Esophagus muscularis mucosa (tissue), 4 donors: Measurements from ENCODE around the gene F12. TPM values are rescaled to one million over a fixed set of nuclear protein-coding genes. Genes with fewer than 3 reads are reported as not detected.

Experiments
- DNase-seq: peaks from one replicate; pipeline ENCODE4 v3.0.0-alpha.2; 2017; ENCODE audit errors: extremely low spot score
- H3K27ac ChIP-seq, 4 donors: fragments of 200-600 bp; sonication (generic); replicated peaks in 1 of 4; 1 replicate in 3 of 4; 2 replicates in 1 of 4; pipeline ENCODE4 v1.5.1; 2016 to 2019; ENCODE audit warnings: mild to moderate bottlenecking in 1 of 4
- H3K27me3 ChIP-seq, 4 donors: fragments of 200-600 bp; sonication (generic); one replicate each; pipeline versions ENCODE4 v1.5.1 to v1.6.0; 2016 to 2019
- H3K36me3 ChIP-seq, 4 donors: fragments of 200-600 bp; sonication (generic); one replicate each; pipeline ENCODE4 v1.5.1; 2016 to 2019
- H3K4me1 ChIP-seq, 4 donors: fragments of 200-600 bp; sonication (generic); one replicate each; pipeline ENCODE4 v1.5.1; 2016 to 2019
- H3K4me3 ChIP-seq, 4 donors: fragments of 200-600 bp; sonication (generic); 1 replicate in 2 of 4; 2 replicates in 2 of 4; pipeline ENCODE4 v1.5.1; 2016 to 2019; ENCODE audit warnings: mild to moderate bottlenecking in 4 of 4, moderate library complexity in 1 of 4
- H3K9me3 ChIP-seq, 4 donors: fragments of 200-600 bp; sonication (generic); 1 replicate in 3 of 4; 2 replicates in 1 of 4; pipeline ENCODE4 v1.5.1; 2016 to 2019
- EP300 ChIP-seq: sonication (generic); formaldehyde crosslinking; IDR thresholded peaks from one replicate; pipeline ENCODE4 v1.6.1; 2017; ENCODE audit warnings: antibody characterized with exemption
- POLR2A ChIP-seq: fragments of 450-650 bp; IDR thresholded peaks from one replicate; pipeline ENCODE4 v1.6.1; 2017; ENCODE audit warnings: antibody characterized with exemption, moderate library complexity, mild to moderate bottlenecking, low read depth
- POLR2AphosphoS5 ChIP-seq, 2 donors: sonication (generic); formaldehyde crosslinking; IDR thresholded peaks; one replicate each; pipeline ENCODE4 v1.6.1; 2017; ENCODE audit warnings: antibody characterized with exemption in 2 of 2
- WGBS: methylation state at CpG from one replicate; pipeline ENCODE4 v1.1.5; 2018; 5-methylcytosine and 5-hydroxymethylcytosine counted together
- intact Hi-C: fragments of 100-400 bp; cut with DNase I; formaldehyde crosslinking; loops from one replicate; pipeline ENCODE4 v1.15.1; 2023
- total RNA-seq, 4 donors: library from RNA; depleted of rRNA; stranded (reverse); fragments of >200 nt; gene quantifications; one replicate each; pipeline versions ENCODE4 v1.1.0 to v1.2.1, GENCODE V29; 2016
- TF ChIP-seq, protein P1 (sequence below), 3 experiments: fragments of 200-600 bp in 2 of 3; fragments of 450-650 bp in 1 of 3; sonication (generic) in 2 of 3; IDR thresholded peaks; one replicate each; pipeline ENCODE4 v1.5.1; 2017 to 2019; ENCODE audit warnings: antibody characterized with exemption in 3 of 3, mild to moderate bottlenecking in 2 of 3, moderate library complexity in 1 of 3

Gene F12
- total RNA-seq, 4 donors from 2014 or later: 0.17 TPM; not detected in 3

- no peak for DNase-seq
- intact Hi-C loops: no loop called here
- 47% methylated on average over 4 of the region's 5 CpGs for WGBS
- peak overlapping the region; percentile 34 to 58 (median 42) for H3K4me3 ChIP-seq
- H3K4me1 ChIP-seq: peaks cover 17 to 32% (median 22%) of the 10 kb centered on the region in 4 donors
- H3K27me3 ChIP-seq: no peaks in the 10 kb centered on the region
- no peaks in the 10 kb centered on the region for H3K9me3 ChIP-seq
- no peak for TF ChIP-seq POLR2AphosphoS5 (IDR thresholded peaks at IDR 0.05)
- no peak for TF ChIP-seq POLR2A
- no peak for TF ChIP-seq EP300
- TF ChIP-seq, protein P1, sequence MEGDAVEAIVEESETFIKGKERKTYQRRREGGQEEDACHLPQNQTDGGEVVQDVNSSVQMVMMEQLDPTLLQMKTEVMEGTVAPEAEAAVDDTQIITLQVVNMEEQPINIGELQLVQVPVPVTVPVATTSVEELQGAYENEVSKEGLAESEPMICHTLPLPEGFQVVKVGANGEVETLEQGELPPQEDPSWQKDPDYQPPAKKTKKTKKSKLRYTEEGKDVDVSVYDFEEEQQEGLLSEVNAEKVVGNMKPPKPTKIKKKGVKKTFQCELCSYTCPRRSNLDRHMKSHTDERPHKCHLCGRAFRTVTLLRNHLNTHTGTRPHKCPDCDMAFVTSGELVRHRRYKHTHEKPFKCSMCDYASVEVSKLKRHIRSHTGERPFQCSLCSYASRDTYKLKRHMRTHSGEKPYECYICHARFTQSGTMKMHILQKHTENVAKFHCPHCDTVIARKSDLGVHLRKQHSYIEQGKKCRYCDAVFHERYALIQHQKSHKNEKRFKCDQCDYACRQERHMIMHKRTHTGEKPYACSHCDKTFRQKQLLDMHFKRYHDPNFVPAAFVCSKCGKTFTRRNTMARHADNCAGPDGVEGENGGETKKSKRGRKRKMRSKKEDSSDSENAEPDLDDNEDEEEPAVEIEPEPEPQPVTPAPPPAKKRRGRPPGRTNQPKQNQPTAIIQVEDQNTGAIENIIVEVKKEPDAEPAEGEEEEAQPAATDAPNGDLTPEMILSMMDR (IDR thresholded peaks at IDR 0.05): no peak
- H3K36me3 ChIP-seq: no peaks in the 10 kb centered on the region
- H3K27ac ChIP-seq: peak overlapping the region in 1 of 4 donors; percentile 40
These were observed 51.0 kb downstream of the F12 start for GRCh38 chr5:177358370-177358819.

DNA sequence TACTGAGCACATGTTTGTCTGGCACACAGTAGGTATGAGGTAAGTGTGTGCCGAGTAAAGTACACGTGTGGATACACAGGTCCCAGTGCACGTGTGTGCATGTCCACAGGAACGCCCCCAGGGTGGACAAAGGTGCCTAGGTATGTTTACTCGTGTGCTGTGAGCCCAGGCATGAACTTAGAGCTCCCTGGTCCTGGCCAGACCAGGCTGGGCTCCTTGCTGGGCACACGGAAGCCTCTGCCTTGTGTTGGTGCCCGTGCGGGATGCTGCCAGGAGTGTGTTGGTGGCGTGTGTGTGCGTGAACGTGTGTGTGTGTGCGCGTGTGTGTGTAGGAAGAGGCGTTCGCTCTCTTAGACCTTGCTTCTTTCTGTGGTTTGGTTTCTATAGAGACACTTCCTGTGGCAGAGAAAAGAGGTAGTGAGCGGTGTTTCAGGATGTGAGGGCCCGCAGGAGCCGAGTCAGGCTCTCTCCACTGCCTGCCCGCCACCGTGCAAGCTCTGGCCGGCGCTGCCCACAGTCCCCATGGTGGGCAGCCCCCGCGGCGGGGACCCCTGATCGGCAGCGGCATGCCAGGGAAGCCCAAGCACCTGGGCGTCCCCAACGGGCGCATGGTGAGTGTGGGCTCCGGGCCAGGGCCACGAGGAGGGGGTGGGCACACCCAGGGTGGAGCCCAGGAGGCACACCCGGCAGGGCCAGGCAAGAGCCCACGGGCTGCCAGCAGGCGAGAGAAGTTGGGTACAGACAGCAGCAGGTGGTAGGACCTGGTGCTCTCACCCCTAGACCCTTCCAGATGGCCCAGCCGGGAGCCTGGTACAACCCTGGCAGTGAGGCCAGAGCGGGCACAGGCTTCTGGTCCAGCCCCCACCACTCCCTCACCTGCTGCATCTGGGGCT lies 51.7 kb downstream of the F12 start, which contains the start of gene RGS14:
Gene RGS14 (plus strand): TSS at position 466 of the 893 bp plus-strand sequence. CDS start 101 bp downstream, at position 567.
- H3K27me3 ChIP-seq: no peaks in the 10 kb centered on the region
- peak within 1 kb of the TSS in 2 of 4 donors; percentile 16 to 40 for H3K27ac ChIP-seq
- DNase-seq: no peak
- peaks cover 10 to 25% (median 15%) of the 10 kb centered on the region in 4 donors for H3K4me1 ChIP-seq
- TF ChIP-seq, protein P1 (IDR thresholded peaks at IDR 0.05): no peak
- TF ChIP-seq POLR2AphosphoS5 (IDR thresholded peaks at IDR 0.05): no peak
- no peak for TF ChIP-seq EP300
- no peak for TF ChIP-seq POLR2A
- no peaks in the 10 kb centered on the region for H3K36me3 ChIP-seq
- intact Hi-C loops: no loop called here
- no peaks in the 10 kb centered on the region for H3K9me3 ChIP-seq
- H3K4me3 ChIP-seq: peak within 1 kb of the TSS; percentile 34 to 58 (median 42)
- WGBS: 60% methylated on average over 30 of the region's 37 CpGs

DNA sequence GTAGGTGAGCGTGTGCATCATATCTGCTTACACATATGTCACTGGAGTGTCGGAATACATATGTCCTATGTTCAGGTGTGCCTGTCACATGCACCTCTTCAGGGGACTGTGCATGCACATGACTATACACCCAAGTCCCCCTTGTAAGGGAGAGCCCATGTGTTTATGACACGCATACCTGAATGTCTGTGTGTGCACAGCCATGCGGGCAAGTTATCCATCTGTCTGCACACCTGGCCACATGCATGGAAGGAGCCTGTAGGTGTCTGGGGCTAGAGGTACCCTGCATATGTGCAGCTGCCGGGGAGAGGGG lies 52.3 kb downstream of the F12 start:
- intact Hi-C loops: no loop called here
- WGBS: 89% methylated on average over 4 of the region's 5 CpGs

GRCh38 chr5:177356746-177357145 lies 52.6 kb downstream of the F12 start:
- 69% methylated on average over 3 of the region's 3 CpGs for WGBS
- DNase-seq: no peak
- no peaks in the 10 kb centered on the region for H3K27me3 ChIP-seq
- intact Hi-C loops: no loop called here
- no peaks in the 10 kb centered on the region for H3K9me3 ChIP-seq
- no peak overlapping the region for H3K4me3 ChIP-seq
- TF ChIP-seq, protein P1 (IDR thresholded peaks at IDR 0.05): no peak
- no peak for TF ChIP-seq EP300
- no peak for TF ChIP-seq POLR2A
- TF ChIP-seq POLR2AphosphoS5 (IDR thresholded peaks at IDR 0.05): no peak
- H3K27ac ChIP-seq: no peak overlapping the region
- no peaks in the 10 kb centered on the region for H3K36me3 ChIP-seq
- peaks cover 8 to 23% (median 16%) of the 10 kb centered on the region in 4 donors for H3K4me1 ChIP-seq

More for the DNA sequence above, 52.3 kb downstream of the F12 start:
- H3K4me1 ChIP-seq: peaks cover 9 to 22% (median 16%) of the 10 kb centered on the region in 4 donors
- no peaks in the 10 kb centered on the region for H3K9me3 ChIP-seq
- TF ChIP-seq POLR2AphosphoS5 (IDR thresholded peaks at IDR 0.05) (no peak), EP300 (no peak), POLR2A (no peak)
- TF ChIP-seq, protein P1 (IDR thresholded peaks at IDR 0.05): no peak
- no peaks in the 10 kb centered on the region for H3K36me3 ChIP-seq
- no peak overlapping the region for H3K4me3 ChIP-seq
- DNase-seq: no peak
- H3K27ac ChIP-seq: no peak overlapping the region
- no peaks in the 10 kb centered on the region for H3K27me3 ChIP-seq
